Activated CD8-positive, alpha-beta memory T cell treated with anti-CD3 and anti-CD28 coated beads, Interleukin-2, amount 10 ng/mL, durations not matched to agents 7 days and 5 days (primary cell): ENCODE results near the gene UQCC5. TPM values are rescaled to one million over a fixed set of nuclear protein-coding genes. Genes with fewer than 3 reads are reported as not detected.

Source experiments
- ATAC-seq: fragments of 150-1000 bp; cut with Tn5 transposase; one replicate; pipeline ENCODE4 v1.10.0; 2021; ENCODE audit warnings: moderate library complexity
- CTCF ChIA-PET: fragments of 350-600 bp; sonication (Branson Sonifier 250); formaldehyde crosslinking; loops from one replicate; lab custom pipeline; 2021; ENCODE audit warnings: antibody characterized with exemption; lab: Charles Lee
- DNase-seq: peaks from one replicate; pipeline ENCODE4 v3.0.0-alpha.2; 2020
- H3K27ac Mint-ChIP-seq: one replicate; pipeline ENCODE4 v1.8.0; 2021; ENCODE audit warnings: mild to moderate bottlenecking, mixed read lengths
- H3K27me3 Mint-ChIP-seq: one replicate; pipeline ENCODE4 v1.8.0; 2021; ENCODE audit warnings: mixed read lengths
- H3K36me3 Mint-ChIP-seq: one replicate; pipeline ENCODE4 v1.8.0; 2021; ENCODE audit warnings: mild to moderate bottlenecking, mixed read lengths
- H3K4me1 Mint-ChIP-seq: one replicate; pipeline ENCODE4 v1.8.0; 2021; ENCODE audit warnings: mixed read lengths
- H3K4me3 Mint-ChIP-seq: one replicate; pipeline ENCODE4 v1.8.0; 2021; ENCODE audit warnings: mild to moderate bottlenecking, moderate library complexity, mixed read lengths
- H3K9me3 Mint-ChIP-seq: one replicate; pipeline ENCODE4 v1.8.0; 2022; ENCODE audit warnings: low read depth, mixed read lengths
- total RNA-seq, 2 experiments: library from RNA; stranded (reverse); gene quantifications; one replicate each; pipeline ENCODE4 v1.2.3, GENCODE V29; 2021

Gene UQCC5
- total RNA-seq, 2 experiments from 2014 or later: 12.9 to 15.5 TPM

GRCh38 chr3:52530918-52531826 is 5.2 kb upstream of the UQCC5 start:
- H3K4me3 Mint-ChIP-seq: no peak overlapping the region
- DNase-seq (no peak), ATAC-seq (no peak)
- peaks cover 21% of the 10 kb centered on the region for H3K4me1 Mint-ChIP-seq
- no peak overlapping the region for H3K27ac Mint-ChIP-seq
- peaks cover 2% of the 10 kb centered on the region for H3K36me3 Mint-ChIP-seq
- H3K9me3 Mint-ChIP-seq: no peaks in the 10 kb centered on the region
- H3K27me3 Mint-ChIP-seq: no peaks in the 10 kb centered on the region
- CTCF ChIA-PET: no interaction called here

GRCh38 chr3:52531860-52532516 is 4.4 kb upstream of the UQCC5 start:
- H3K9me3 Mint-ChIP-seq: no peaks in the 10 kb centered on the region
- CTCF ChIA-PET: interaction anchor here (1.7 kb wide), 1 partner anchor 75 kb away, joined by 5 read pairs; no protein-coding TSS in a partner anchor
- peaks cover 22% of the 10 kb centered on the region for H3K4me1 Mint-ChIP-seq
- peak overlapping the region; percentile 76 for H3K4me3 Mint-ChIP-seq
- DNase-seq: no peak
- H3K27me3 Mint-ChIP-seq: no peaks in the 10 kb centered on the region
- ATAC-seq: no peak
- peaks cover 5% of the 10 kb centered on the region for H3K36me3 Mint-ChIP-seq
- H3K27ac Mint-ChIP-seq: peak overlapping the region; percentile 59

- peaks cover 26% of the 10 kb centered on the region for H3K4me1 Mint-ChIP-seq
- peak overlapping the region; percentile 59 for H3K27ac Mint-ChIP-seq
- ATAC-seq (no peak), DNase-seq (peak; percentile 71)
- H3K36me3 Mint-ChIP-seq: peaks cover 5% of the 10 kb centered on the region
- H3K4me3 Mint-ChIP-seq: peak overlapping the region; percentile 76
- CTCF ChIA-PET: interaction anchor here (1.7 kb wide), 1 partner anchor 76 kb away, joined by 5 read pairs; no protein-coding TSS in a partner anchor
- H3K27me3 Mint-ChIP-seq: no peaks in the 10 kb centered on the region
- H3K9me3 Mint-ChIP-seq: no peaks in the 10 kb centered on the region
Observed at GRCh38 chr3:52532517-52532837, 3.9 kb upstream of the UQCC5 start.

- no peaks in the 10 kb centered on the region for H3K27me3 Mint-ChIP-seq
- no peak for DNase-seq
- CTCF ChIA-PET: interaction anchor here (1.7 kb wide), 1 partner anchor 76 kb away, joined by 5 read pairs; no protein-coding TSS in a partner anchor
- no peaks in the 10 kb centered on the region for H3K9me3 Mint-ChIP-seq
- peaks cover 8% of the 10 kb centered on the region for H3K36me3 Mint-ChIP-seq
- H3K4me1 Mint-ChIP-seq: peaks cover 32% of the 10 kb centered on the region
- peak; percentile 4 for ATAC-seq
- H3K4me3 Mint-ChIP-seq: peak overlapping the region; percentile 76
- peak overlapping the region; percentile 59 for H3K27ac Mint-ChIP-seq
Observed at GRCh38 chr3:52532838-52533622, 3.4 kb upstream of the UQCC5 start.

- H3K9me3 Mint-ChIP-seq: no peaks in the 10 kb centered on the region
- peak within 1 kb of the TSS; percentile 59 for H3K27ac Mint-ChIP-seq
- H3K27me3 Mint-ChIP-seq: no peaks in the 10 kb centered on the region
- H3K36me3 Mint-ChIP-seq: peaks cover 9% of the 10 kb centered on the region
- peak; percentile 77 for DNase-seq
- peak; percentile 57 for ATAC-seq
- CTCF ChIA-PET: interaction anchor here (1.7 kb wide), 1 partner anchor 77 kb away, joined by 5 read pairs; no protein-coding TSS in a partner anchor
- H3K4me3 Mint-ChIP-seq: peak within 1 kb of the TSS; percentile 76
- H3K4me1 Mint-ChIP-seq: peaks cover 38% of the 10 kb centered on the region
Observed at GRCh38 chr3:52533623-52534280, 2.7 kb upstream of the UQCC5 start, which contains the start of gene NT5DC2. Gene NT5DC2 (minus strand): TSS chr3:52533857. CDS start chr3:52533737, 120 bp downstream.

GRCh38 chr3:52534281-52535183 is 1.9 kb upstream of the UQCC5 start:
- peak overlapping the region; percentile 66 for H3K4me3 Mint-ChIP-seq
- H3K36me3 Mint-ChIP-seq: peaks cover 16% of the 10 kb centered on the region
- no peaks in the 10 kb centered on the region for H3K27me3 Mint-ChIP-seq
- peak overlapping the region; percentile 62 for H3K27ac Mint-ChIP-seq
- ATAC-seq (no peak), DNase-seq (no peak)
- H3K9me3 Mint-ChIP-seq: no peaks in the 10 kb centered on the region
- H3K4me1 Mint-ChIP-seq: peaks cover 45% of the 10 kb centered on the region
- CTCF ChIA-PET: no interaction called here

- Mint-ChIP-seq H3K36me3 (peaks cover 17% of the 10 kb centered on the region), H3K4me1 (peaks cover 46% of the 10 kb centered on the region), H3K27me3 (no peaks in the 10 kb centered on the region), H3K9me3 (no peaks in the 10 kb centered on the region), H3K4me3 (peak overlapping the region; percentile 100), H3K27ac (no peak overlapping the region)
- no peak for ATAC-seq
- CTCF ChIA-PET: interaction anchor here (0.9 to 1.0 kb wide), 2 partner anchors 57 to 536 kb away, joined by 3 read pairs; no protein-coding TSS in a partner anchor
- DNase-seq: peak; percentile 39
Observed at GRCh38 chr3:52535411-52536111, 844 bp upstream of the UQCC5 start.

GRCh38 chr3:52536112-52536368 is 365 bp upstream of the UQCC5 start:
- ATAC-seq (no peak), DNase-seq (no peak)
- CTCF ChIA-PET: interaction anchor here (0.9 to 1.0 kb wide), 2 partner anchors 57 to 537 kb away, joined by 3 read pairs; no protein-coding TSS in a partner anchor
- Mint-ChIP-seq H3K36me3 (peaks cover 17% of the 10 kb centered on the region), H3K27ac (peak overlapping the region; percentile 59), H3K27me3 (no peaks in the 10 kb centered on the region), H3K4me3 (peak overlapping the region; percentile 100), H3K4me1 (peaks cover 46% of the 10 kb centered on the region), H3K9me3 (no peaks in the 10 kb centered on the region)

- no peaks in the 10 kb centered on the region for H3K9me3 Mint-ChIP-seq
- peak overlapping the region; percentile 98 for H3K27ac Mint-ChIP-seq
- H3K27me3 Mint-ChIP-seq: no peaks in the 10 kb centered on the region
- H3K4me1 Mint-ChIP-seq: peaks cover 47% of the 10 kb centered on the region
- CTCF ChIA-PET: no interaction called here
- H3K36me3 Mint-ChIP-seq: peaks cover 20% of the 10 kb centered on the region
- peak overlapping the region; percentile 100 for H3K4me3 Mint-ChIP-seq
- DNase-seq (no peak), ATAC-seq (no peak)
Observed at GRCh38 chr3:52537165-52537620, 788 bp downstream of the UQCC5 start.

GRCh38 chr3:52537726-52538421 is 1.5 kb downstream of the UQCC5 start:
- no peaks in the 10 kb centered on the region for H3K9me3 Mint-ChIP-seq
- H3K27ac Mint-ChIP-seq: peak overlapping the region; percentile 98
- no peak for ATAC-seq
- DNase-seq: peak; percentile 41
- no peaks in the 10 kb centered on the region for H3K27me3 Mint-ChIP-seq
- peaks cover 20% of the 10 kb centered on the region for H3K36me3 Mint-ChIP-seq
- peaks cover 40% of the 10 kb centered on the region for H3K4me1 Mint-ChIP-seq
- H3K4me3 Mint-ChIP-seq: peak overlapping the region; percentile 100
- CTCF ChIA-PET: no interaction called here
